Hypothalamus (tissue), 51 donors: Measurements from ENCODE around the gene NAA50.

Experiments
- DNase-seq, 51 donors: peaks; one replicate each; lab custom pipeline; 2025; lab: John Stamatoyannopoulos, UW

The NAA50 gene

GRCh38 chr3:113695431-113695785 is 50.6 kb downstream of the NAA50 start:
- no peak for DNase-seq

GRCh38 chr3:113690482-113690881 is 55.6 kb downstream of the NAA50 start:
- no peak for DNase-seq

- no peak for DNase-seq
Measured at GRCh38 chr3:113685956-113686721, 59.9 kb downstream of the NAA50 start.

- no peak for DNase-seq
Measured at GRCh38 chr3:113685124-113685523, 60.9 kb downstream of the NAA50 start.

- DNase-seq: no peak
Measured at GRCh38 chr3:113684271-113684819, 61.7 kb downstream of the NAA50 start.

- no peak for DNase-seq
Measured at GRCh38 chr3:113678773-113679172, 67.3 kb downstream of the NAA50 start.

- no peak for DNase-seq
Measured at GRCh38 chr3:113677737-113678136, 68.3 kb downstream of the NAA50 start.

- no peak for DNase-seq
Measured at GRCh38 chr3:113676261-113676660, 69.8 kb downstream of the NAA50 start.

GRCh38 chr3:113673593-113673992 is 72.5 kb downstream of the NAA50 start:
- no peak for DNase-seq

- no peak for DNase-seq
Measured at GRCh38 chr3:113668015-113668414, 78.0 kb downstream of the NAA50 start.
